ENCODE results near the gene LPP. TPM values are rescaled to one million over a fixed set of nuclear protein-coding genes. Genes with fewer than 3 reads are reported as not detected.
A peak's percentile ranks its signal among the peaks of the same experiment; 100 is the strongest.

The LPP gene
- total RNA-seq, 1 donor from 2014 or later: 62.1 TPM

GRCh38 chr3:188299068-188299467 lies 145.1 kb downstream of the LPP start:
- no peak for DNase-seq

- DNase-seq: no peak
Observed at GRCh38 chr3:188299708-188300107, 145.8 kb downstream of the LPP start.

DNA sequence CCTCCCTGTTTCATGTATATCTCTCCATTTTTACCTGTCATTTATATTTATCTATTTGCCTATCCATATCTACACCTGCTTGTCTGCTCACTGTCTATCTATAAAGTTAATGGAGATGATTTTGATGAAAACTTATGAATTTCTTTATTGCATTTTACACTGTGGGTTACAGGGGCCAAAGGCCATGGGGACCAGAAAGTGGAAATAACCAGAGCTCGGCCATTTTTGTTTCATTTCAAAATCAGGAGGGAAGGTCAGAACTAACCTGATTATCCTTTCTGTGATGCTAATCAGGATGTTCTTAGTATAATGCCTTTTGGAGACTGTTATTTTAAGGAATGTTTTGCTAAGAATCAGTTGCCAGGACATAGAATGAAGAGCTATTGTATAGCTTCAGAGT lies 147.2 kb downstream of the LPP start:
- DNase-seq: no peak

GRCh38 chr3:188303286-188303799 lies 149.4 kb downstream of the LPP start:
- no peak for DNase-seq

DNA sequence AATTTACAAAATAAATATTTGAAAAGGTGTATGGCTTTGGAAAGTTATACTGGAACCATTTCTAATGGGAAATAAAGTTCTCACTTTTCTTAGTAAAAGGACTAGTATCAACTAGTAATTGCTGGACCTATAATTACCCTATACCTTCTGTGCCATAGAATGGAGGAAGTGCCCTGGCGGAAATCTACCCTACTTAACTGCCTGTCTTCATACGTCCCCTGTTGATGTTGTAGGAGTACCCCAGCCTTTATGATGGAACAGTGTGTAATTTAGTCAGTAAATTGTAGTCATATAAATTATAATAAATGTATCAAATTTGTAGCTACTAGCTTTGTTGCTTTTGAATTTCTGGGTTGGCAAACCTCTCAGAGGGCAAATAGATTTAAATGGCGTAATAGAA lies 149.9 kb downstream of the LPP start:
- no peak for DNase-seq

- DNase-seq: peak; percentile 42
Observed at GRCh38 chr3:188304501-188304900, 150.5 kb downstream of the LPP start.

GRCh38 chr3:188305220-188305619 lies 151.3 kb downstream of the LPP start:
- DNase-seq: no peak

GRCh38 chr3:188306435-188307005 lies 152.6 kb downstream of the LPP start:
- DNase-seq: peak; percentile 4

DNA sequence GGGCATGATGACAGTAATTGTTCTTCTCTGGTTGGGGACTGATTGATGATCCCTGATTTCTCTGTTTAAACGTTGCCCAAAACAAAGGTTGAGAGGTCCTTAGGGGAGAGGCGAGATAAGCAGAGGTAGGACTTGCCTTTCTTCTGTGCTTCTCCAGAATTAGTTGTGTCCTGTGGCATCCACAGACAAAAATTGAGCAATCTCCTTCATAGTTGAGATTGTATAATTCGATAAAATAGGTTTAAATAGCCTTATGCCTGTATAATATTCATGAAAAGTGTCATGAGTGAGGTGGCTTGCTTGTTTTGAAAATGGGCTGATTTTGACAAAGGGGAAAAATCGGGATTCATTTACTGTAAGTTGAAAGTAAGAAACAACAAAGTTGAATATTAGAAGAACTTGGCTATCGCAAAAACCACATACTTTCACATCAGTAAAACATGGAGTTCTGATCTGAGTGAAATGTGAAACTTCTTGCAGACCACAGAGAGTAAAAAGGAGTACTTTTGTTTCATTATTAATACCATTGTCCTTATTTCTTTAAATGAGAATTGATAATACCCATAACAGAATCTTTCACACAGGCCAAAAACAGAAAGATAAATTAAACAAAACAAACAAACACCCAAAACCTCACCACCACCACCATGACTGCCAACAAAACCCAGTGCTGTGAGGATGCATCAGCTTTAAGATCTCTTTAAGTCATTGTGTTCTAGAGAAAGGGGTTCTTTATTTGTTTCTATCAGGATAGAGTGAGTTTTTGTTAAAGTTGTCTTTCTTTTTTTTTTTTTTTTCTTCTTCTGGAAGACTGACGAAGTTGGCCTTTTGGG lies 155.7 kb downstream of the LPP start:
- DNase-seq: no peak

GRCh38 chr3:188310270-188310710 lies 156.3 kb downstream of the LPP start:
- DNase-seq: no peak

DNA sequence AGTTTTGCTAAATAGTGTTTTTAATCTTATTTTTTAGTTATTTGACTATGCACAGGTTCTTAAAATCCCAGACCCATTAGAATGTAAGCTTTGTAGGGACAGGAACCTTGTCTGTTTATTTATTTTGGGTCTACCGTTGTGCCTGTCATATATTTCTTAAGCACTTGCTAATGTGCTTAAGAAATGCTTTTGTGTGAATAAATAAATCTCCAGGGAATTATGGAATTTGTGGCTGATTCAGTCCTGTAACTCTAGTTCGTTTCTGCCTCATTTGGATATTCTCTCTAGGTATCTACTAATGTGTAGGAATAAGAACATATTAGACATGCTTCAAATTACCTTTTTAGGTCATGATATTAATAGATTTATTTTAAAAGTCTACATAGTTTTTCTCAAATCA lies 161.6 kb downstream of the LPP start:
- no peak for DNase-seq

DNA sequence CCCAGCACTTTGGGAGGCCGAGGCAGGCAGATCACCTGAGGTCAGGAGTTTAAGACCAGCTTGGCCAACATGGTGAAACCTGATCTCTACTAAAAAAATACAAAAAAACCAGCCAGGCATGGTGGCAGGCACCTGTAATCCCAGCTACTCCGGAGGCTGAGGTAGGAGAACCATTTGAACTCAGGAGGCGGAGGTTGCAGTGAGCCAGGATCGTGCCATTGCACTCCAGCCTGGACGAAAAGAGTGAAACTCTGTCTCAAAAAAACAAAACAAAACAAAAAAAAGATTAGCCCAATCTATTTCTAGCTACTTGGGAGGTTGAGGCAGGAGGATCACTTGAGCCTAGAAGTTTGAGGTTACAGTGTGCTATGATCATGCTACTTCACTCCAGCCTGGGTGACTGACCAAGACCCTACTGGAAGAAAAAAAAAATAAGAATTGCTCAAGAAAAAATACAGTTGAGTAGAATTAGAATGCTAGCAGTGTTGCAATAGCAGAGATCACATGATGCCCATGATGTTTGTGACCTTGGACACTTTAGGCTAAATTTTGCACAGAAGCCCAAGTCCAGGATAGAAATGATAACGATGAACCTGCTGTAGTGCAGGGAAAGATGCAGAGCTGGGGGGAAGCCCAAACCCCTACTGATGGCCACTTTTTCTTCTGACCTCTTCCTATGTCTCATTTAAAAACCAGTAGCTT lies 162.2 kb downstream of the LPP start:
- no peak for DNase-seq

- no peak for DNase-seq
Observed at GRCh38 chr3:188316723-188317070, 162.7 kb downstream of the LPP start.

DNA sequence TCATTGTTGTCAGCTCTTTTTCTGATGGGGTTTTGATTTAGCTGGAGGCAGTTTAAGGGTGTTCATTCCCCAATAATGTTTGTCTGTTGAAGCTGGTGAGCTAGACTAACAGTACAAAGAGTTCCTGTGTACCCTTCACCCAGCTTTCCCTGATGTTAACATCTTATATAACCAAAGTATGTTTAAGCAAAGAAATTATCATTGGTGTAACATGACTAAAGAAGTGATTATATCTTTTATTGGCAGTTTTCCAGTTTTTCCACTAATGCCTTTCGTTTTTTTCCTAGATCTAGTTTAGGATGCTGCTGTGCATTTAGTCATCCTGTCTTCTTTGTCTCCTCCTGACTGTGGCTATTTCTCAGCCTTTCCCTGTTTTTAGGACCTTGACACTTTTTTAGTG lies 165.6 kb downstream of the LPP start:
- DNase-seq: no peak

- DNase-seq: no peak
Observed at GRCh38 chr3:188320757-188321156, 166.8 kb downstream of the LPP start.

DNA sequence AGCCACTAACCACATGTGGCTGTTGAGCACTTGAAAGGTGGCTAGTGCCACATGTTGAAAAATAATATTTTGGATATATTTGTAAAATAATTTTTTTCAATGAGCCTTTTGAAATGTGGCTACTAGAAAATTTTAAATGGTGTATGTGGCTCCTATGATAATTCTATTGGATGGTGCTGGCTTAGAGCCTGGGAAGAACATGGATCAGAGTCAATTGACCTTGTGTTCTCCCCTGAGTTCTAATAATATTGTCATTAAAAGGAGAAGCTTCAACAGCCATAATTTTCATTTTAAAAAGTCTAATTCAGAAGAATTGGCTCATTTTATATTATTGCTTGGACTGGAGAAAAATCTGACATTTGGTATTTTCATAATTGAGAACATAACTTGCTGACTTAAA lies 167.3 kb downstream of the LPP start:
- no peak for DNase-seq

GRCh38 chr3:188322135-188322887 lies 168.4 kb downstream of the LPP start:
- DNase-seq: no peak

DNA sequence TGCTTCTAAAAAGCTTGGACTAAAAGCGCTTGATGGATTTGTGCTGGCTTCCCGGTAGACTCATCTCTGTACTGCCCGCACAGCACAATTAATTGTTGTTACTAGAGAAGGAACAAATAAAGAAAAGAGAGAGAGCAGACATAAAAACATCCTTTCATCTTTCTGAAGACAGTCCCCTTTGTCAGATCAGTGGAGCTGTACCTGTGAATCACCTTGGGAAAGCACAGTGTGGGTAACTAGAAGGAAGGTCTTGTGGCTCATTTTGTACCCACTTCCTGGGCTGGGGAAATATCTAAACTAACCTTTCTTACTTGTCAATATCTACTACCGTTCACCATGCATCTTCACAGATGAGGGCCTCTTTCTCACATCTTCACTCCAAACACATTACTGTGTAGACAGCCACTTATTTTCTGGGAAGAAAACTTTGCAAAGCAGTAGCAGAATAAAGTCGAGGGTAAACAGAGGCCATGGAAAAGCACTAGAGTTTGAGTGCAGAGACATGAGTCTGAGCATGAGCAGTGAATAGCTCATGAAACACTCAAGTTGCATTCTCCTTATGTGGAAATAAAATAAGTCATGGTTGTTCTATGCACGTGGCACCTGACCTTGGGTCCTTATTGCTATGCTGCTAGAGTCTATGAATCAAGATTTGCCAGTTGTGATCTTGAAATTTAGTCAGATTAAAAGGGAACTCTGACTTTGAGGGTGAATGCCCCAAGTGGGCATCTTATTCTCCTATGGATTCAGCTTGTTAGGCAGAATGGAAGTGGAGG lies 169.3 kb downstream of the LPP start:
- DNase-seq: no peak

DNA sequence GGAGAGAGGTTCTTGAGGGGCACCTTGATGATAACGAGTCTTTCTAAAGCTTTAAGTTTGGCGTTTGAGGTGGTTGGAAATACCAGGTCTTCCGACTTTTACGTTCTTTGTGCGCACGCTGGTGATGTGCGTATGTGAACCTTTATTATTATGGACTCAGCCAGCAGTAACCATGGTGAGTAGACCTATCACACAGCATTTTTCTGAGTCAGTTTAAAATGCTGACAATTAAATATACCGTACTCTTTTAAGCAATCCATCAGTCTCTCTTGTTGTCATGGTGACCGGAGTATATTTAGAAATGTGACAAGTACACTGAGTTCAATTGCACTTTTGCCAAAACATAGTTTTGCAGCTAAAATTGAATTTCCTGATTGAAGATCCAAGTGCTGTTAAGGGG lies 172.2 kb downstream of the LPP start:
- peak; percentile 17 for DNase-seq

GRCh38 chr3:188326968-188327367 lies 173.0 kb downstream of the LPP start:
- no peak for DNase-seq

DNA sequence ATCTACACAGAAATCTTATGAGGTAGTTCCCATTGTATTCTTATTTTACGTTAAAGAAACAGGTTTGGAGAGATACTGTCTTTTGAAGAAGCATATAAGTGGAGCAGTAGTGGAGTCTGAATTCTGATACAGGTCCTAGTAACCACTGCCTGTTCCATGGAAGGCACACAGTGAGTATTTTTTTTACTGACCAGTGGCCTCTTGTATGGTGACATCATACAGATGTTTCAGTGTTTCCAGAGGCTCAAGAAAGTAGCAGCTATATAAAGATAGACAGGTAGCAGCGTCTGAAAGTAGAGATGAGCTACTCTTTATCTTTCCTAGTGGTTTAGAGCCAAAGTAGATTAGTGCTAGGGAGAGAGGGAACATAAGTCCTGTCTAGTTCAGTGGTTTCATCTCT lies 173.5 kb downstream of the LPP start:
- DNase-seq: no peak

GRCh38 chr3:188330138-188330537 lies 176.2 kb downstream of the LPP start:
- no peak for DNase-seq
